Erythroblast (primary cell): Measurements from ENCODE around the gene MTIF3.

ENCODE experiments used
- GATA1 ChIP-seq: IDR thresholded peaks from 2 replicates; pipeline ENCODE4 v1.6.1; 2011; ENCODE audit warnings: low read depth, mild to moderate bottlenecking, control low read depth, low read length, moderate library complexity
- POLR2A ChIP-seq: IDR thresholded peaks from 2 replicates; pipeline ENCODE4 v1.6.1; 2011; ENCODE audit warnings: mild to moderate bottlenecking, low read length

DNA sequence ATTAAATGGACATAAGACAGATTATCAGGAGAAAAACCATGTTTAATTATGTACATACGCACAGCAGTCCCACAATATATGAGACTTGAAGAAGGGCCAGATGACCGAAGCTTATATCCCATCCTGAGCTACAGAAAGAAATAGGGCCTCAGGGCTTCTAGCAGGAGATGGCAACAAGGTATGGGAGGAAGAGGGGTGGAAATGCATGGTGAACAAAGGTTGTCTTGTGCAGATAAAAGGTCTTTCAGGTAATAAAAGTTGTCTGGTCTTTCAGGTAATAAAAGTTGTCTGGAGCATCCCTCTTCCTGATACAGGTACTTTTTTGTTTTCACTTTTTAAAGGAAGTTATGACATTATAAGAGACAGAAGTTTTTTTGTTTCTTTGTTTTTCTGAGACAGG lies 41.4 kb downstream of the MTIF3 start:
- TF ChIP-seq POLR2A, result no peak
- no peak for TF ChIP-seq GATA1
